Measurements from ENCODE around the gene GID8. TPM values are rescaled to one million over a fixed set of nuclear protein-coding genes. Genes with fewer than 3 reads are reported as not detected.
A peak's percentile ranks its signal among the peaks of the same experiment; 100 is the strongest.

The GID8 gene
- total and polyA plus RNA-seq, 2 of the 13 experiments (the other 11 are each of a cell fraction or from before 2014, with no cell fraction given) = 39.6 to 59.8 TPM

DNA sequence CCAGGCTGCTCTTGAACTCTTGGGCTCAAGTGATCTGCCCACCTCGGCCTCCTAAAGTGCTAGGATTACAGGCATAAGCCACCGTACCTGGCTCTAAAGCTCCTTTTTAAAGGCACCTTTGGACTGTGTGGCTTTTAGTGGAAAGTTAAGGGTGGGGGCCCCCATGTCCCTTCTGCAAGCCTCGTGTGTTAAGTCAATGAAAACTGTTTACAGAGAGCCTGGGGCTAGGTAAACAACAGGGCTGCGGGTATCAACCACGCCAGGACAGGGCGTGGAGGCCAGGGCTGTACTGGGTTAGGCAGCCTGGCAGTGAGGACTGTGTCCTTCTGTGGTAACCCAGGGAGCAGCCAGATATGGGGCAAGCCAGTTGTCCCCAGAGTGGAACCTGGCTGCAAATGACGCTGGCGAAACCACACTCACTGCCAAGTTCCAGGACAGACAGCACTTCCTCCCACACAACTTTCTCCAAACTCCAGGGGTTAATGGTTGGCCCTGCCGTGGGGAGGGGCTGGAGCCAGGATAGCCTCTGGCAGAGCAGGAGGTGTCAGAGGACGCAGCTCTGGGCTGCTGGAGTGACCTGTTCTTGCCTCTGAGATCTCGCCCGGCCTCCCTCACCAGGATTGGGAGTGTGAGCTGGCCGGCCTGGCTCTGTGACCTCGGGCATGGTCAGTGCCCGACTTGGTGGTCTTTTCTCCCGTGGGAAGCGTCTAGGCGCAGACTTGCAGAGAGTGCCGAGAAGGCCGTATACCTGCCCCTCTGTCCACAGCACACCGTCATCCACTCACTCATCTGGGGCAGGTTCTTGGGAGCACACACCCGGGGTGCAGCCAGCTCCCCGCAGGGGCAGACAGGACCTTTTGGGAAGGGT lies 17.8 kb downstream of the GID8 start (continued):
- TF ChIP-seq SYNCRIP (IDR thresholded peaks at IDR 0.05; ENCODE audit: insufficient read depth, low read depth, low read length) = no peak
- peak; percentile 76; the same call in 1 of the 2 replicates for TF ChIP-seq ZNF24 (IDR thresholded peaks at IDR 0.05)
- peak; percentile 89; the same call in 1 of the 2 replicates for TF ChIP-seq ZNF549 (CRISPR knock-in tag; IDR thresholded peaks at IDR 0.05)
- peak; percentile 83 for TF ChIP-seq ZNF749 (CRISPR knock-in tag; IDR thresholded peaks at IDR 0.05; ENCODE audit: borderline replicate concordance)
- TF ChIP-seq HNRNPL (IDR thresholded peaks at IDR 0.05; ENCODE audit: low read depth, low read length) = peak; percentile 89
- peak; percentile 85 for TF ChIP-seq ZNF883 (CRISPR knock-in tag; IDR thresholded peaks at IDR 0.05; ENCODE audit: not compliant biosample characterization)
- TF ChIP-seq ATF7-NPFF (CRISPR knock-in tag; IDR thresholded peaks at IDR 0.05; ENCODE audit: low read depth) = peak; percentile 76; the same call in 1 of the 2 replicates
- TF ChIP-seq, protein P1, sequence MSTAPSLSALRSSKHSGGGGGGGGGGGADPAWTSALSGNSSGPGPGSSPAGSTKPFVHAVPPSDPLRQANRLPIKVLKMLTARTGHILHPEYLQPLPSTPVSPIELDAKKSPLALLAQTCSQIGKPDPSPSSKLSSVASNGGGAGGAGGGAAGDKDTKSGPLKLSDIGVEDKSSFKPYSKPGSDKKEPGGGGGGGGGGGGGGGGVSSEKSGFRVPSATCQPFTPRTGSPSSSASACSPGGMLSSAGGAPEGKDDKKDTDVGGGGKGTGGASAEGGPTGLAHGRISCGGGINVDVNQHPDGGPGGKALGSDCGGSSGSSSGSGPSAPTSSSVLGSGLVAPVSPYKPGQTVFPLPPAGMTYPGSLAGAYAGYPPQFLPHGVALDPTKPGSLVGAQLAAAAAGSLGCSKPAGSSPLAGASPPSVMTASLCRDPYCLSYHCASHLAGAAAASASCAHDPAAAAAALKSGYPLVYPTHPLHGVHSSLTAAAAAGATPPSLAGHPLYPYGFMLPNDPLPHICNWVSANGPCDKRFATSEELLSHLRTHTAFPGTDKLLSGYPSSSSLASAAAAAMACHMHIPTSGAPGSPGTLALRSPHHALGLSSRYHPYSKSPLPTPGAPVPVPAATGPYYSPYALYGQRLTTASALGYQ (CRISPR knock-in tag; IDR thresholded peaks at IDR 0.05) = peak; percentile 98
- peak; percentile 97 for TF ChIP-seq MEF2D (CRISPR knock-in tag; IDR thresholded peaks at IDR 0.05)
- TF ChIP-seq KDM4B (CRISPR knock-in tag; IDR thresholded peaks at IDR 0.05) = peak; percentile 97
- TF ChIP-seq, protein P2, sequence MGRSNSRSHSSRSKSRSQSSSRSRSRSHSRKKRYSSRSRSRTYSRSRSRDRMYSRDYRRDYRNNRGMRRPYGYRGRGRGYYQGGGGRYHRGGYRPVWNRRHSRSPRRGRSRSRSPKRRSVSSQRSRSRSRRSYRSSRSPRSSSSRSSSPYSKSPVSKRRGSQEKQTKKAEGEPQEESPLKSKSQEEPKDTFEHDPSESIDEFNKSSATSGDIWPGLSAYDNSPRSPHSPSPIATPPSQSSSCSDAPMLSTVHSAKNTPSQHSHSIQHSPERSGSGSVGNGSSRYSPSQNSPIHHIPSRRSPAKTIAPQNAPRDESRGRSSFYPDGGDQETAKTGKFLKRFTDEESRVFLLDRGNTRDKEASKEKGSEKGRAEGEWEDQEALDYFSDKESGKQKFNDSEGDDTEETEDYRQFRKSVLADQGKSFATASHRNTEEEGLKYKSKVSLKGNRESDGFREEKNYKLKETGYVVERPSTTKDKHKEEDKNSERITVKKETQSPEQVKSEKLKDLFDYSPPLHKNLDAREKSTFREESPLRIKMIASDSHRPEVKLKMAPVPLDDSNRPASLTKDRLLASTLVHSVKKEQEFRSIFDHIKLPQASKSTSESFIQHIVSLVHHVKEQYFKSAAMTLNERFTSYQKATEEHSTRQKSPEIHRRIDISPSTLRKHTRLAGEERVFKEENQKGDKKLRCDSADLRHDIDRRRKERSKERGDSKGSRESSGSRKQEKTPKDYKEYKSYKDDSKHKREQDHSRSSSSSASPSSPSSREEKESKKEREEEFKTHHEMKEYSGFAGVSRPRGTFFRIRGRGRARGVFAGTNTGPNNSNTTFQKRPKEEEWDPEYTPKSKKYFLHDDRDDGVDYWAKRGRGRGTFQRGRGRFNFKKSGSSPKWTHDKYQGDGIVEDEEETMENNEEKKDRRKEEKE (IDR thresholded peaks at IDR 0.05) = no peak
- TF ChIP-seq SAP130 (CRISPR knock-in tag; IDR thresholded peaks at IDR 0.05; ENCODE audit: low read depth) = peak; percentile 100
- TF ChIP-seq GPN1 (CRISPR knock-in tag; IDR thresholded peaks at IDR 0.05; ENCODE audit: borderline replicate concordance) = no peak
- TF ChIP-seq, protein P3, sequence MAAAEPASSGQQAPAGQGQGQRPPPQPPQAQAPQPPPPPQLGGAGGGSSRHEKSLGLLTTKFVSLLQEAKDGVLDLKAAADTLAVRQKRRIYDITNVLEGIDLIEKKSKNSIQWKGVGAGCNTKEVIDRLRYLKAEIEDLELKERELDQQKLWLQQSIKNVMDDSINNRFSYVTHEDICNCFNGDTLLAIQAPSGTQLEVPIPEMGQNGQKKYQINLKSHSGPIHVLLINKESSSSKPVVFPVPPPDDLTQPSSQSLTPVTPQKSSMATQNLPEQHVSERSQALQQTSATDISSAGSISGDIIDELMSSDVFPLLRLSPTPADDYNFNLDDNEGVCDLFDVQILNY (CRISPR knock-in tag; conservative IDR thresholded peaks at IDR 0.05) = no peak
- TF ChIP-seq, protein P4, sequence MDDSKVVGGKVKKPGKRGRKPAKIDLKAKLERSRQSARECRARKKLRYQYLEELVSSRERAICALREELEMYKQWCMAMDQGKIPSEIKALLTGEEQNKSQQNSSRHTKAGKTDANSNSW (CRISPR knock-in tag; IDR thresholded peaks at IDR 0.05; ENCODE audit: borderline replicate concordance) = no peak
- TF ChIP-seq ZNF841 (CRISPR knock-in tag; IDR thresholded peaks at IDR 0.05; ENCODE audit: borderline replicate concordance) = no peak
- TF ChIP-seq CAMTA2 (CRISPR knock-in tag; IDR thresholded peaks at IDR 0.05; ENCODE audit: borderline replicate concordance) = no peak
- peak; percentile 29; the same call in 1 of the 2 replicates for TF ChIP-seq ZNF776 (CRISPR knock-in tag; IDR thresholded peaks at IDR 0.05)
- TF ChIP-seq, protein P5, sequence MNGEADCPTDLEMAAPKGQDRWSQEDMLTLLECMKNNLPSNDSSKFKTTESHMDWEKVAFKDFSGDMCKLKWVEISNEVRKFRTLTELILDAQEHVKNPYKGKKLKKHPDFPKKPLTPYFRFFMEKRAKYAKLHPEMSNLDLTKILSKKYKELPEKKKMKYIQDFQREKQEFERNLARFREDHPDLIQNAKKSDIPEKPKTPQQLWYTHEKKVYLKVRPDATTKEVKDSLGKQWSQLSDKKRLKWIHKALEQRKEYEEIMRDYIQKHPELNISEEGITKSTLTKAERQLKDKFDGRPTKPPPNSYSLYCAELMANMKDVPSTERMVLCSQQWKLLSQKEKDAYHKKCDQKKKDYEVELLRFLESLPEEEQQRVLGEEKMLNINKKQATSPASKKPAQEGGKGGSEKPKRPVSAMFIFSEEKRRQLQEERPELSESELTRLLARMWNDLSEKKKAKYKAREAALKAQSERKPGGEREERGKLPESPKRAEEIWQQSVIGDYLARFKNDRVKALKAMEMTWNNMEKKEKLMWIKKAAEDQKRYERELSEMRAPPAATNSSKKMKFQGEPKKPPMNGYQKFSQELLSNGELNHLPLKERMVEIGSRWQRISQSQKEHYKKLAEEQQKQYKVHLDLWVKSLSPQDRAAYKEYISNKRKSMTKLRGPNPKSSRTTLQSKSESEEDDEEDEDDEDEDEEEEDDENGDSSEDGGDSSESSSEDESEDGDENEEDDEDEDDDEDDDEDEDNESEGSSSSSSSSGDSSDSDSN (CRISPR knock-in tag; IDR thresholded peaks at IDR 0.05) = peak; percentile 96
- peak; percentile 50 for TF ChIP-seq ARHGAP35 (CRISPR knock-in tag; IDR thresholded peaks at IDR 0.05; ENCODE audit: borderline replicate concordance)
